ENCODE results near the gene RPUSD3. TPM values are rescaled to one million over a fixed set of nuclear protein-coding genes. Genes with fewer than 3 reads are reported as not detected.

The RPUSD3 gene
- total and polyA plus RNA-seq, 9 of the 15 experiments (the other 6 are each of a cell fraction or from before 2014, with no cell fraction given), result 13.8 to 99.0 (median 59.3) TPM

- TF ChIP-seq BCLAF1 (IDR thresholded peaks at IDR 0.05; ENCODE audit: borderline replicate concordance in 1 of 2, control insufficient read depth in 1 of 2, low read depth in 2 of 2, low read length in 1 of 2), result peak in 1 of 2 experiments; percentile 76; a peak in 1 of 4 replicates
- TF ChIP-seq ZNF174 (CRISPR knock-in tag; IDR thresholded peaks at IDR 0.05), result no peak
- no peak for TF ChIP-seq ZNF280B (CRISPR knock-in tag; IDR thresholded peaks at IDR 0.05)
- no peak for TF ChIP-seq RFX1 (IDR thresholded peaks at IDR 0.05)
- peak; percentile 76 for TF ChIP-seq ARID4B (CRISPR knock-in tag; IDR thresholded peaks at IDR 0.05)
- no peak for TF ChIP-seq SRSF9 (IDR thresholded peaks at IDR 0.05; ENCODE audit: borderline replicate concordance, low read depth, low read length)
- peak; percentile 10; the same call in 1 of the 2 replicates for TF ChIP-seq NR1H2 (CRISPR knock-in tag; IDR thresholded peaks at IDR 0.05)
- no peak; the same call in 1 of the 2 replicates for TF ChIP-seq MXI1 (IDR thresholded peaks at IDR 0.05; ENCODE audit: low read depth, low read length)
- no peak for TF ChIP-seq ZNF23 (CRISPR knock-in tag; IDR thresholded peaks at IDR 0.05)
- no peak for TF ChIP-seq ZNF584 (CRISPR knock-in tag; IDR thresholded peaks at IDR 0.05; ENCODE audit: low read depth)
- no peak; the same call in 1 of the 2 replicates for TF ChIP-seq ARID2 (IDR thresholded peaks at IDR 0.05)
- 0 out of 2 replicates have a peak, but pooled peaks have one; percentile 73 for TF ChIP-seq MTA1 (IDR thresholded peaks at IDR 0.05; ENCODE audit: borderline replicate concordance)
- no peak for TF ChIP-seq MYBL2 (IDR thresholded peaks at IDR 0.05; ENCODE audit: low read depth)
- no peak for TF ChIP-seq MYBL2 (CRISPR knock-in tag; IDR thresholded peaks at IDR 0.05; ENCODE audit: borderline replicate concordance)
- TF ChIP-seq MCM2 (IDR thresholded peaks at IDR 0.05; ENCODE audit: low read depth), result no peak
- 0 out of 2 replicates have a peak, but pooled peaks have one; percentile 85 for TF ChIP-seq ZNF224 (CRISPR knock-in tag; IDR thresholded peaks at IDR 0.05)
Measured at GRCh38 chr3:9890249-9891071, 46.7 kb upstream of the RPUSD3 start, which contains the start of gene JAGN1 (continued).

Measured in K562 (cell line).